GM12878 (cell line): ENCODE measurements around the gene GYS2. TPM values are rescaled to one million over a fixed set of nuclear protein-coding genes. Genes with fewer than 3 reads are reported as not detected.

Experiments
- ATAC-seq: fragments of 200-7000 bp; cut with Tn5 transposase; 3 replicates; pipeline ENCODE4 v1.9.1; 2020; ENCODE audit warnings: mild to moderate bottlenecking, moderate library complexity
- BruUV-seq: library from RNA; stranded (reverse); fragments of 400-500 nt; replicated peaks from 2 replicates; lab custom pipeline; 2021; lab: Mats Ljungman, UMichigan
- CTCF ChIA-PET: fragments of 300-600 bp; sonication (Branson Sonifier 250); formaldehyde crosslinking; extraction: SDS; loops from one replicate; lab custom pipeline; 2021; ENCODE audit warnings: inconsistent platforms; lab: Yijun Ruan, JAX
- POLR2A ChIA-PET: fragments of 350-600 bp; formaldehyde crosslinking; extraction: SDS; loops from one replicate; lab custom pipeline; 2021; ENCODE audit warnings: inconsistent platforms; lab: Charles Lee
- RAD21 ChIA-PET: fragments of 300-600 bp; sonication (Branson Sonifier 250); formaldehyde crosslinking; loops from one replicate; lab custom pipeline; 2023; ENCODE audit warnings: antibody characterized with exemption; ENCODE audit not compliant: unreplicated experiment; lab: Charles Lee
- SMC1A ChIA-PET: fragments of 300-600 bp; sonication (Branson Sonifier 250); formaldehyde crosslinking; loops from one replicate; lab custom pipeline; 2023; ENCODE audit not compliant: unreplicated experiment, uncharacterized antibody; lab: Charles Lee
- DNase-seq: peaks from one replicate; pipeline ENCODE4 v3.0.0-alpha.2; 2011; ENCODE audit warnings: low read depth, low spot score
- FAIRE-seq: peaks from 3 replicates; lab custom pipeline; 2011; peaks lifted over from hg19 to GRCh38; lab: Jason Lieb, UNC
- H2AFZ ChIP-seq: 2 replicates; pipeline ENCODE4 v1.6.0; 2011; ENCODE audit warnings: low read depth, low read length, control low read depth; ENCODE audit not compliant: control insufficient read depth
- H3K27ac ChIP-seq: 2 replicates; pipeline ENCODE4 v1.5.1; 2011; ENCODE audit warnings: control low read depth; ENCODE audit not compliant: control insufficient read depth, insufficient read depth
- H3K27me3 ChIP-seq, 2 experiments: replicated peaks in 1 of 2; 2 replicates each; pipeline versions ENCODE4 v1.6.0 to v1.6.1; 2011; ENCODE audit warnings: low read length in 1 of 2; ENCODE audit not compliant: control insufficient read depth in 2 of 2, insufficient read depth in 2 of 2
- H3K36me3 ChIP-seq, 2 experiments: 2 replicates each; pipeline ENCODE4 v1.5.1; 2011; ENCODE audit warnings: low read length in 1 of 2; ENCODE audit not compliant: control insufficient read depth in 2 of 2, insufficient read depth in 2 of 2
- H3K4me1 ChIP-seq: 2 replicates; pipeline ENCODE4 v1.6.1; 2011; ENCODE audit warnings: mild to moderate bottlenecking, low read length, moderate library complexity, mixed read lengths; ENCODE audit not compliant: control insufficient read depth, insufficient read depth
- H3K4me2 ChIP-seq: 2 replicates; pipeline ENCODE4 v1.6.0; 2011; ENCODE audit warnings: control low read depth; ENCODE audit not compliant: control insufficient read depth, insufficient read depth
- H3K4me3 ChIP-seq: fragments of 200-600 bp; sonication (generic); 2 replicates; pipeline ENCODE4 v1.5.1; 2016
- H3K79me2 ChIP-seq: 2 replicates; pipeline ENCODE4 v1.6.0; 2011; ENCODE audit warnings: low read length; ENCODE audit not compliant: control insufficient read depth, insufficient read depth
- H3K9ac ChIP-seq: 2 replicates; pipeline ENCODE4 v1.8.0; 2011; ENCODE audit warnings: low read length, control low read depth, mixed read lengths; ENCODE audit not compliant: control insufficient read depth, insufficient read depth
- H3K9me3 ChIP-seq: replicated peaks from 3 replicates; pipeline ENCODE4 v1.5.1; 2011; ENCODE audit warnings: mild to moderate bottlenecking, low read length; ENCODE audit not compliant: control insufficient read depth, insufficient read depth
- H4K20me1 ChIP-seq: 2 replicates; pipeline ENCODE4 v1.6.0; 2011; ENCODE audit not compliant: control insufficient read depth, insufficient read depth
- FOS ChIP-seq: IDR thresholded peaks from 3 replicates; pipeline ENCODE4 v1.6.1; 2011; ENCODE audit warnings: borderline replicate concordance; ENCODE audit not compliant: insufficient read length; ENCODE audit errors: extremely low read depth
- POLR2AphosphoS2 ChIP-seq: IDR thresholded peaks from 2 replicates; pipeline ENCODE4 v1.6.1; 2011; ENCODE audit warnings: low read depth, mild to moderate bottlenecking, low read length, improper control_type of control experiment, moderate library complexity
- RAD21 ChIP-seq: IDR thresholded peaks from 2 replicates; pipeline ENCODE4 v1.6.1; 2011; ENCODE audit warnings: mild to moderate bottlenecking, low read depth, low read length, moderate library complexity; ENCODE audit not compliant: insufficient read depth
- RELA ChIP-seq: fragments of 450-650 bp; IDR thresholded peaks from 2 replicates; pipeline ENCODE4 v1.8.0; 2014; ENCODE audit warnings: borderline replicate concordance; ENCODE audit not compliant: partially characterized antibody
- SIN3A ChIP-seq: IDR thresholded peaks from 2 replicates; pipeline ENCODE4 v1.6.1; 2012; ENCODE audit warnings: low read depth, low read length, improper control_type of control experiment
- TCF3 ChIP-seq: IDR thresholded peaks from 2 replicates; pipeline ENCODE4 v1.6.1; 2012; ENCODE audit warnings: low read depth, mild to moderate bottlenecking, low read length, borderline replicate concordance; ENCODE audit not compliant: insufficient read depth
- WGBS: methylation state at CpG from one replicate; pipeline ENCODE4 v1.1.6; 2016; ENCODE audit warnings: low lambda C conversion rate; ENCODE audit not compliant: insufficient replicate concordance, insufficient coverage; ENCODE audit errors: missing lambda C conversion rate; 5-methylcytosine and 5-hydroxymethylcytosine counted together
- in situ Hi-C: fragments of 300-500 bp; cut with MboI; formaldehyde crosslinking; loops from 9 replicates; pipeline ENCODE4 v1.14.3; 2018; ENCODE audit warnings: mixed read lengths
- intact Hi-C: fragments of 100-400 bp; cut with micrococcal nuclease; formaldehyde crosslinking; loops from one replicate; pipeline ENCODE4 v1.14.2; 2022; ENCODE audit not compliant: unreplicated experiment
- polyA plus RNA-seq, 11 experiments: library from polyadenylated mRNA; depleted of rRNA in 4 of 11; unstranded in 6 of 11; stranded (reverse) in 5 of 11; fragments of >200 nt; fragmentation: Nextera tagmentation in 4 of 11; fragmentation: Illumina TruSeq in 1 of 11; extraction: Ambion mirVana in 4 of 11; extraction: Trizol in 1 of 11; gene quantifications; 1 replicate in 1 of 11; 2 replicates in 10 of 11; pipeline versions ENCODE4 v1.2.1 to v1.2.3, GENCODE V29; 2011 to 2016; ENCODE audit warnings: inconsistent platforms in 2 of 11, missing spikeins in 2 of 11, low read depth in 1 of 11
- total RNA-seq, 4 experiments: library from RNA; depleted of rRNA in 3 of 4; stranded (reverse); fragments of >200 nt in 3 of 4; fragmentation: Illumina TruSeq in 1 of 4; extraction: Trizol in 1 of 4; gene quantifications; 2 replicates each; pipeline versions ENCODE4 v1.2.1 to v1.2.3, GENCODE V29; 2013 to 2021
- TF ChIP-seq, protein P1 (sequence below): IDR thresholded peaks from 2 replicates; pipeline ENCODE4 v1.6.1; 2011; ENCODE audit warnings: mild to moderate bottlenecking, low read depth, low read length, moderate library complexity; ENCODE audit not compliant: insufficient replicate concordance
- TF ChIP-seq, protein P2 (sequence below): IDR thresholded peaks from 2 replicates; pipeline ENCODE4 v1.6.1; 2012; ENCODE audit warnings: improper control_type of control experiment, low read depth, low read length; ENCODE audit not compliant: insufficient replicate concordance
- TF ChIP-seq, protein P3 (sequence below): IDR thresholded peaks from 2 replicates; pipeline ENCODE4 v1.6.1; 2011; ENCODE audit warnings: low read depth, low read length, improper control_type of control experiment, borderline replicate concordance
- TF ChIP-seq, protein P4 (sequence below): IDR thresholded peaks from 2 replicates; pipeline ENCODE4 v1.6.1; 2011; ENCODE audit warnings: low read depth, mild to moderate bottlenecking, low read length, moderate library complexity, borderline replicate concordance; ENCODE audit errors: extremely low read depth
- TF ChIP-seq, protein P5 (sequence below): fragments of 150-350 bp; IDR thresholded peaks from 2 replicates; pipeline ENCODE4 v1.6.1; 2014; ENCODE audit warnings: mild to moderate bottlenecking, low read depth, low read length

GYS2 gene
- total and polyA plus RNA-seq, 10 of the 15 experiments (the other 5 are each of a cell fraction or from before 2014, with no cell fraction given) = not detected

DNA sequence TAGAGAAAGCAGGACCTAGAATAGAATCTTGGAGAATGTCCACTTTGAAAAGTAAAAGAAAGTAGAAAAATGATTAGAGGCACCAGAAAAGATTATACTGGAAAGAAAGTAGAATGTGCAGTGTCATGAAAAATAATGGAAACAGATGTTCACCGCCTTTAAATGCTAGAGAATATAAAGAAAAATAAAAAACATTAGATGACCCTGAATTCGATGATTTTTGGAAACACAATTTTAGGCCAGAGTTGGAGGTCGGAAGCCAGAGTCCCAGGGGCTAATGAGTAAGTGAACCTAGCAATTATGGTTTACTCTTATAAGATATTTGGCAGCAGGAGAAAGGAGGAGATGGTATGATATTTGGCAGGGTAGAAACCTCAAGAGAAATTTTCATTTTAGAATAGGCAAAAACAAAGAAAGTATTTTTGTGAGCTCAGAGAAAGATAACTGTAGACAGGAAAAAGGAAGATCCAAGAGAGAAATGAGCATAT lies 37.7 kb downstream of the GYS2 start (continued):
- TF ChIP-seq, protein P1, sequence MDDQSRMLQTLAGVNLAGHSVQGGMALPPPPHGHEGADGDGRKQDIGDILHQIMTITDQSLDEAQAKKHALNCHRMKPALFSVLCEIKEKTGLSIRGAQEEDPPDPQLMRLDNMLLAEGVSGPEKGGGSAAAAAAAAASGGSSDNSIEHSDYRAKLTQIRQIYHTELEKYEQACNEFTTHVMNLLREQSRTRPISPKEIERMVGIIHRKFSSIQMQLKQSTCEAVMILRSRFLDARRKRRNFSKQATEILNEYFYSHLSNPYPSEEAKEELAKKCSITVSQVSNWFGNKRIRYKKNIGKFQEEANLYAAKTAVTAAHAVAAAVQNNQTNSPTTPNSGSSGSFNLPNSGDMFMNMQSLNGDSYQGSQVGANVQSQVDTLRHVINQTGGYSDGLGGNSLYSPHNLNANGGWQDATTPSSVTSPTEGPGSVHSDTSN = no peak
- TF ChIP-seq POLR2AphosphoS2 = no peak
- no peak for TF ChIP-seq SIN3A

DNA sequence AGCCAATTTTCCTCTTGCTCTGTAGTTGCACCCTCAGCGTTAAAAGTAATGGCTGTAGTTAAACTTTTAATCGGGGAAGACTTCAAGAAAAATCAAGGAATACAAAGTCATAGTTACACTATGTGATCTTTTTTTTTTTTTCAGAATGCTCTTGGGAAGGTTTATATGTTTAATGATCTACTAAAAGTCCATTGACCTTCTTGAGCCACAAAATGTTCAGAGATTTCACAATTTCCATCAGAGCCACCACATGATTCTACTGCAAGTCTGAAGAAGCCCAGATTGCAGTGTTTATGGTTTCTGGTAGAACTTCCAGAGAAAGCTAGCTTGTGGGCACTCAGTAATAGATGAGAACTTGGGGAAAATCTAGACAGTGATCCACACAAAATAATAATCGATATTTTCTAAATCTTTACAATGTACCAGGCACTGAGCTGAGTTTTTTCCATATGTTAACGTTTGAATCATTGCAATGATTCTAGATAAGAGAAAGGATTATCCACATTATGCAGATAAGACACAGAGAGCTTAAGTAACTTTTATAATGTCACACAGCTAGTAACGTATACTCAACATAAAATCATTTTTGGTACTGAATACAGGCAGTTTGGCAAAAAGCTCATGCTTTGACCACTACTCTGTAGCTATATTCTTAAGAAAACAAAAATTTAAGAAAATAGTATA lies 38.3 kb downstream of the GYS2 start:
- Histone ChIP-seq H2AFZ (no peak overlapping the region), H3K9me3 (no peaks in the 10 kb centered on the region), H3K79me2 (no peaks in the 10 kb centered on the region), H3K4me1 (no peaks in the 10 kb centered on the region), H4K20me1 (no peaks in the 10 kb centered on the region), H3K9ac (no peak overlapping the region), H3K36me3 (no peaks in the 10 kb centered on the region), H3K4me3 (no peak overlapping the region), H3K27ac (no peak overlapping the region), H3K27me3 (no peaks in the 10 kb centered on the region), H3K4me2 (no peak overlapping the region)
- ChIA-PET POLR2A (no interaction called here), SMC1A (no interaction called here), RAD21 (interaction anchor here (1.2 kb wide), 1 partner anchor 28 kb away, joined by 3 read pairs; no protein-coding TSS in a partner anchor), CTCF (interaction anchor here (0.7 kb wide), 1 partner anchor 113 kb away, joined by 3 read pairs; no protein-coding TSS in a partner anchor)
- 33% methylated on average over 5 of the region's 5 CpGs for WGBS
- FAIRE-seq (no peak), ATAC-seq (no peak), DNase-seq (no peak)
- in situ Hi-C loops (no loop called here), intact Hi-C loops (no loop called here)
- no TSS peak for BruUV-seq
- TF ChIP-seq RAD21 (no peak), FOS (no peak), TCF3 (no peak), RELA (no peak)
- TF ChIP-seq, protein P2, sequence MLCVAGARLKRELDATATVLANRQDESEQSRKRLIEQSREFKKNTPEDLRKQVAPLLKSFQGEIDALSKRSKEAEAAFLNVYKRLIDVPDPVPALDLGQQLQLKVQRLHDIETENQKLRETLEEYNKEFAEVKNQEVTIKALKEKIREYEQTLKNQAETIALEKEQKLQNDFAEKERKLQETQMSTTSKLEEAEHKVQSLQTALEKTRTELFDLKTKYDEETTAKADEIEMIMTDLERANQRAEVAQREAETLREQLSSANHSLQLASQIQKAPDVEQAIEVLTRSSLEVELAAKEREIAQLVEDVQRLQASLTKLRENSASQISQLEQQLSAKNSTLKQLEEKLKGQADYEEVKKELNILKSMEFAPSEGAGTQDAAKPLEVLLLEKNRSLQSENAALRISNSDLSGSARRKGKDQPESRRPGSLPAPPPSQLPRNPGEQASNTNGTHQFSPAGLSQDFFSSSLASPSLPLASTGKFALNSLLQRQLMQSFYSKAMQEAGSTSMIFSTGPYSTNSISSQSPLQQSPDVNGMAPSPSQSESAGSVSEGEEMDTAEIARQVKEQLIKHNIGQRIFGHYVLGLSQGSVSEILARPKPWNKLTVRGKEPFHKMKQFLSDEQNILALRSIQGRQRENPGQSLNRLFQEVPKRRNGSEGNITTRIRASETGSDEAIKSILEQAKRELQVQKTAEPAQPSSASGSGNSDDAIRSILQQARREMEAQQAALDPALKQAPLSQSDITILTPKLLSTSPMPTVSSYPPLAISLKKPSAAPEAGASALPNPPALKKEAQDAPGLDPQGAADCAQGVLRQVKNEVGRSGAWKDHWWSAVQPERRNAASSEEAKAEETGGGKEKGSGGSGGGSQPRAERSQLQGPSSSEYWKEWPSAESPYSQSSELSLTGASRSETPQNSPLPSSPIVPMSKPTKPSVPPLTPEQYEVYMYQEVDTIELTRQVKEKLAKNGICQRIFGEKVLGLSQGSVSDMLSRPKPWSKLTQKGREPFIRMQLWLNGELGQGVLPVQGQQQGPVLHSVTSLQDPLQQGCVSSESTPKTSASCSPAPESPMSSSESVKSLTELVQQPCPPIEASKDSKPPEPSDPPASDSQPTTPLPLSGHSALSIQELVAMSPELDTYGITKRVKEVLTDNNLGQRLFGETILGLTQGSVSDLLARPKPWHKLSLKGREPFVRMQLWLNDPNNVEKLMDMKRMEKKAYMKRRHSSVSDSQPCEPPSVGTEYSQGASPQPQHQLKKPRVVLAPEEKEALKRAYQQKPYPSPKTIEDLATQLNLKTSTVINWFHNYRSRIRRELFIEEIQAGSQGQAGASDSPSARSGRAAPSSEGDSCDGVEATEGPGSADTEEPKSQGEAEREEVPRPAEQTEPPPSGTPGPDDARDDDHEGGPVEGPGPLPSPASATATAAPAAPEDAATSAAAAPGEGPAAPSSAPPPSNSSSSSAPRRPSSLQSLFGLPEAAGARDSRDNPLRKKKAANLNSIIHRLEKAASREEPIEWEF = no peak
- TF ChIP-seq, protein P3, sequence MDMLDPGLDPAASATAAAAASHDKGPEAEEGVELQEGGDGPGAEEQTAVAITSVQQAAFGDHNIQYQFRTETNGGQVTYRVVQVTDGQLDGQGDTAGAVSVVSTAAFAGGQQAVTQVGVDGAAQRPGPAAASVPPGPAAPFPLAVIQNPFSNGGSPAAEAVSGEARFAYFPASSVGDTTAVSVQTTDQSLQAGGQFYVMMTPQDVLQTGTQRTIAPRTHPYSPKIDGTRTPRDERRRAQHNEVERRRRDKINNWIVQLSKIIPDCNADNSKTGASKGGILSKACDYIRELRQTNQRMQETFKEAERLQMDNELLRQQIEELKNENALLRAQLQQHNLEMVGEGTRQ = no peak
- TF ChIP-seq, protein P4, sequence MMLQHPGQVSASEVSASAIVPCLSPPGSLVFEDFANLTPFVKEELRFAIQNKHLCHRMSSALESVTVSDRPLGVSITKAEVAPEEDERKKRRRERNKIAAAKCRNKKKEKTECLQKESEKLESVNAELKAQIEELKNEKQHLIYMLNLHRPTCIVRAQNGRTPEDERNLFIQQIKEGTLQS = no peak
- TF ChIP-seq, protein P5, sequence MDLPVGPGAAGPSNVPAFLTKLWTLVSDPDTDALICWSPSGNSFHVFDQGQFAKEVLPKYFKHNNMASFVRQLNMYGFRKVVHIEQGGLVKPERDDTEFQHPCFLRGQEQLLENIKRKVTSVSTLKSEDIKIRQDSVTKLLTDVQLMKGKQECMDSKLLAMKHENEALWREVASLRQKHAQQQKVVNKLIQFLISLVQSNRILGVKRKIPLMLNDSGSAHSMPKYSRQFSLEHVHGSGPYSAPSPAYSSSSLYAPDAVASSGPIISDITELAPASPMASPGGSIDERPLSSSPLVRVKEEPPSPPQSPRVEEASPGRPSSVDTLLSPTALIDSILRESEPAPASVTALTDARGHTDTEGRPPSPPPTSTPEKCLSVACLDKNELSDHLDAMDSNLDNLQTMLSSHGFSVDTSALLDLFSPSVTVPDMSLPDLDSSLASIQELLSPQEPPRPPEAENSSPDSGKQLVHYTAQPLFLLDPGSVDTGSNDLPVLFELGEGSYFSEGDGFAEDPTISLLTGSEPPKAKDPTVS = no peak
